SJSA1 (cell line): ENCODE measurements around the gene BBS12. TPM values are rescaled to one million over a fixed set of nuclear protein-coding genes. Genes with fewer than 3 reads are reported as not detected.

ENCODE experiments used
- DNase-seq, 2 experiments: peaks; one replicate each; pipeline ENCODE4 v3.0.0-alpha.2; 2015 to 2020; ENCODE audit warnings: low spot score in 2 of 2, low read depth in 1 of 2
- H3K27ac ChIP-seq: fragments of 250-450 bp; sonication (Bioruptor Pico); 2 replicates; pipeline ENCODE4 v1.5.1; 2020; ENCODE audit warnings: mild to moderate bottlenecking, moderate library complexity
- H3K27me3 ChIP-seq: fragments of 250-450 bp; sonication (Bioruptor Pico); replicated peaks from 2 replicates; pipeline ENCODE4 v1.5.1; 2020; ENCODE audit warnings: mild to moderate bottlenecking, moderate library complexity
- H3K36me3 ChIP-seq: fragments of 250-450 bp; sonication (Bioruptor Pico); 2 replicates; pipeline ENCODE4 v1.5.1; 2020; ENCODE audit warnings: mild to moderate bottlenecking
- H3K4me1 ChIP-seq: fragments of 250-450 bp; sonication (Bioruptor Pico); replicated peaks from 2 replicates; pipeline ENCODE4 v1.6.1; 2021; ENCODE audit warnings: mild to moderate bottlenecking
- H3K4me3 ChIP-seq: fragments of 250-450 bp; sonication (Bioruptor Pico); 2 replicates; pipeline ENCODE4 v1.5.1; 2020; ENCODE audit warnings: mild to moderate bottlenecking
- H3K9me3 ChIP-seq: fragments of 250-450 bp; sonication (Bioruptor Pico); replicated peaks from 2 replicates; pipeline ENCODE4 v1.5.1; 2020; ENCODE audit warnings: mild to moderate bottlenecking
- total RNA-seq: library from RNA; depleted of rRNA; stranded (reverse); fragments of >200 nt; shearing (Covaris generic); gene quantifications from 2 replicates; pipeline ENCODE4 v1.2.3, GENCODE V29; 2014

The BBS12 gene
- total RNA-seq, 1 experiment from 2014 or later, result 3.3 TPM

- peak in 1 of 2 experiments; percentile 73 for DNase-seq
- no peaks in the 10 kb centered on the region for H3K9me3 ChIP-seq
- H3K27me3 ChIP-seq, result no peaks in the 10 kb centered on the region
- H3K27ac ChIP-seq, result peak overlapping the region; percentile 96
- no peaks in the 10 kb centered on the region for H3K36me3 ChIP-seq
- no peak overlapping the region for H3K4me3 ChIP-seq
- peaks cover 35% of the 10 kb centered on the region for H3K4me1 ChIP-seq
Observed at GRCh38 chr4:122764071-122764820, 31.7 kb downstream of the BBS12 start.

DNA sequence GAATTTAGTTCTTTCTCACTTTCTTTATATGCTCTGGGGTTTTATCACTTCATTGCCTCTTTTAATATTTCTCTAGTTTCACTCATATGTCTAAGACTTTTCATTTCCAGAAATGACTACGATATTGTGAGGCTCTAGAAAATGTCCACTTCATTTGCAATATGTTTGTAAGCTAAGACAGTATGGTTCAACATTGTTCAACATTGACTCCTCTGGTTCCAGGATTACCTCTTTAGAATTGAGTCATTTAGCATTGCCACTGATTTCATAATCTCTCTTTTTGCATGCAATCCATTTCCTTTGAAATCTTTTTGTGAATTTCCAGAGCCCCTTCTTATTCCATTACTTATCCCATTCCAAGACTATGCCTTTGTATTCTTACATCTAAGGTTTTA is 32.3 kb downstream of the BBS12 start:
- Histone ChIP-seq H3K36me3 (no peaks in the 10 kb centered on the region), H3K4me3 (no peak overlapping the region), H3K27ac (peak overlapping the region; percentile 96), H3K4me1 (peaks cover 35% of the 10 kb centered on the region), H3K27me3 (no peaks in the 10 kb centered on the region), H3K9me3 (no peaks in the 10 kb centered on the region)
- peak in 1 of 2 experiments; percentile 78 for DNase-seq

GRCh38 chr4:122765692-122766352 is 33.3 kb downstream of the BBS12 start:
- Histone ChIP-seq H3K9me3 (no peaks in the 10 kb centered on the region), H3K27ac (peak overlapping the region; percentile 96), H3K4me1 (peaks cover 35% of the 10 kb centered on the region), H3K27me3 (no peaks in the 10 kb centered on the region), H3K4me3 (no peak overlapping the region), H3K36me3 (no peaks in the 10 kb centered on the region)
- peak; percentile 71 to 81 for DNase-seq

- Histone ChIP-seq H3K27ac (peak overlapping the region; percentile 96), H3K9me3 (no peaks in the 10 kb centered on the region), H3K36me3 (no peaks in the 10 kb centered on the region), H3K4me3 (no peak overlapping the region), H3K4me1 (peaks cover 35% of the 10 kb centered on the region), H3K27me3 (no peaks in the 10 kb centered on the region)
- no peak for DNase-seq
Observed at GRCh38 chr4:122766353-122766705, 33.8 kb downstream of the BBS12 start.

- H3K9me3 ChIP-seq, result no peaks in the 10 kb centered on the region
- H3K27me3 ChIP-seq, result no peaks in the 10 kb centered on the region
- no peak overlapping the region for H3K4me3 ChIP-seq
- H3K36me3 ChIP-seq, result no peaks in the 10 kb centered on the region
- DNase-seq, result no peak
- peaks cover 39% of the 10 kb centered on the region for H3K4me1 ChIP-seq
- H3K27ac ChIP-seq, result no peak overlapping the region
Observed at GRCh38 chr4:122766950-122767349, 34.4 kb downstream of the BBS12 start.

DNA sequence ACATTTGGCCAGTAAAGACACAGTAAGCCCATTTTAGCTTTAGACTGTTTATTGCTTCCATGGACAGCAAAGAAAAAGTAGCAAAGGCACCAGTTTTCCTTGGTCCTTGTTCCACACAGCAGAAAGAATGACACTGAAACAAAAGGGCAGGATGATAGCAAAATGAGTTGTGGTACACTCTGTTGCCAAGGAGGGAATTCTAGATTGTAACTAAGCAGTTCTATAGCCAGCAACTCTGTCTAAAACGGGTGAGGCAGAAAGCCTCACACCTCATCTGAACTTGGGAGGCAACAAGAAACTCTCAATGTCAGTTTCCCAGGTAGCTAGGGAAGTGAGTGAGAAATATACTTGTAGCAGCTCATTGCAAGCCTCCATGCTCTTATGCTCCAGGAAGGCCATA is 39.2 kb downstream of the BBS12 start:
- H3K27ac ChIP-seq, result peak overlapping the region; percentile 5; the same call in 1 of the 2 replicates
- no peaks in the 10 kb centered on the region for H3K36me3 ChIP-seq
- H3K4me1 ChIP-seq, result peaks cover 15% of the 10 kb centered on the region
- DNase-seq, result no peak
- H3K27me3 ChIP-seq, result no peaks in the 10 kb centered on the region
- H3K4me3 ChIP-seq, result no peak overlapping the region
- no peaks in the 10 kb centered on the region for H3K9me3 ChIP-seq

GRCh38 chr4:122772311-122772710 is 39.8 kb downstream of the BBS12 start:
- no peak for DNase-seq
- no peaks in the 10 kb centered on the region for H3K36me3 ChIP-seq
- H3K4me3 ChIP-seq, result no peak overlapping the region
- H3K27ac ChIP-seq, result peak overlapping the region; percentile 5
- peaks cover 20% of the 10 kb centered on the region for H3K4me1 ChIP-seq
- no peaks in the 10 kb centered on the region for H3K9me3 ChIP-seq
- no peaks in the 10 kb centered on the region for H3K27me3 ChIP-seq

DNA sequence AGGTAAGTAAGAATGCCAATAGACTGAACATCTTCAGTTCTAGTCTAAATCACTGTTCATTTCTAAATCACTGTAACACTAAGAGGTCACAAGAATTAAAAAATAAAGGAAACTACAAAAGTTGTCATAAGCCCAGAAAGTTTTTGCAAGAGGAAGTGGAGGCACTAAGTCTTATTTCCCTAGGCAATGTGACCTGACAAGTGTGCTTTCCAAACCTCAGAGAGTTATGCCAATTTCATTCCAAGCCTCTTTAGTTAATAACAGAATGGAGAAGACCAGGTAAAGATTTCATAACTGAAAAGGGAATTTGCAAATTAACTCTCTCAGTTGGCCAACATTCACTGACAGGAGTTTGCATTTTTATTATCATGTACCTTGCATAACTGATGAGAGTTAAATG is 40.5 kb downstream of the BBS12 start:
- Histone ChIP-seq H3K36me3 (no peaks in the 10 kb centered on the region), H3K4me3 (no peak overlapping the region), H3K27ac (peak overlapping the region; percentile 5), H3K9me3 (no peaks in the 10 kb centered on the region), H3K4me1 (peaks cover 27% of the 10 kb centered on the region), H3K27me3 (no peaks in the 10 kb centered on the region)
- DNase-seq, result no peak

- no peak overlapping the region for H3K27ac ChIP-seq
- H3K4me3 ChIP-seq, result no peak overlapping the region
- no peaks in the 10 kb centered on the region for H3K9me3 ChIP-seq
- H3K4me1 ChIP-seq, result peaks cover 34% of the 10 kb centered on the region
- no peaks in the 10 kb centered on the region for H3K36me3 ChIP-seq
- DNase-seq, result no peak
- H3K27me3 ChIP-seq, result no peaks in the 10 kb centered on the region
Observed at GRCh38 chr4:122775039-122775438, 42.5 kb downstream of the BBS12 start.

DNA sequence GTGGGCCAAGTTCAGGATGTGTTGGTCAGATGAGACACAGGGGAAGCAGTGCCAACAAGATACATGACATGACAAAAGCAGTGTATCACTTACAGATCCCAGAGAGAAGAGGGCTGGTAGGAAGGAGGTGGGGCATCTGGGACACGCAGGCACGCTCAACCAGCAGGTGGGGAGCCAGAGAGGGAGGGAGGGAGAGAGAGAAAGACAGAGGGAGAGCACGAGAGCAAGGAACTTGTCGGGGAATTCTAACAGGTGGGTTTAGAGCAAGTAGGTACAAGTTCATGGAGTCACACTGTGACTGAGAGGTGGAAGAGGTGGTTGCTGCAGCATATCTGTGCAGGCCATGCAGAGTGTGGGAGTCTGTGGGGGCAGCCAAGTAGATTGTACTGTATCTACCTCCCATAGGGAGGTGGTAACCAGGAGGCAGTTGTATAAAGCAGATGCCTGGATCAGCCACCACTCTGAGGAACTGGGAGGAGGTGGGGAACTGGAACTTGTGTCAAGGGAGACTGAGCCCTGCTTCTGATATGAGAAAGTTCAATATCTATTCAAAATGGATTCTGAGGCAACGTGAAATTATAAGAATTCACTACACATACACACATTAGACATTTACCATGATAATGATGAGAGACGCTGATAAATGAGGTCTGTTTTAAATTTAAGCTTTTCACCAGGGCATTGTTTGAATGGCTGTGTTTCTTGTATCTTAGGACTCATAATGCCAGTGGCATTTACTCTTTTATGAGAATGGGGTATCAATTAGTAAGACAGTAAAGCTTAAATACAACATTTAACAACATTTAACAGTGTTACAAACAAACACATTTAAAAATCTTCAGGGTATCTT is 43.7 kb downstream of the BBS12 start:
- no peaks in the 10 kb centered on the region for H3K27me3 ChIP-seq
- no peak overlapping the region for H3K4me3 ChIP-seq
- no peaks in the 10 kb centered on the region for H3K36me3 ChIP-seq
- H3K9me3 ChIP-seq, result no peaks in the 10 kb centered on the region
- H3K4me1 ChIP-seq, result peaks cover 38% of the 10 kb centered on the region
- DNase-seq, result no peak
- H3K27ac ChIP-seq, result peak overlapping the region; percentile 70; the same call in 1 of the 2 replicates

GRCh38 chr4:122776916-122777315 is 44.4 kb downstream of the BBS12 start:
- H3K27me3 ChIP-seq, result no peaks in the 10 kb centered on the region
- no peaks in the 10 kb centered on the region for H3K36me3 ChIP-seq
- no peak for DNase-seq

GRCh38 chr4:122777846-122778673 is 45.6 kb downstream of the BBS12 start:
- no peaks in the 10 kb centered on the region for H3K36me3 ChIP-seq
- H3K4me1 ChIP-seq, result peaks cover 42% of the 10 kb centered on the region
- no peak overlapping the region for H3K4me3 ChIP-seq
- no peaks in the 10 kb centered on the region for H3K9me3 ChIP-seq
- peak in 1 of 2 experiments; percentile 64 for DNase-seq
- H3K27me3 ChIP-seq, result no peaks in the 10 kb centered on the region
- peak overlapping the region; percentile 70 for H3K27ac ChIP-seq

More at GRCh38 chr4:122776916-122777315, 44.4 kb downstream of the BBS12 start:
- no peak overlapping the region for H3K4me3 ChIP-seq
- H3K4me1 ChIP-seq, result peaks cover 40% of the 10 kb centered on the region
- no peaks in the 10 kb centered on the region for H3K9me3 ChIP-seq
- H3K27ac ChIP-seq, result peak overlapping the region; percentile 70

GRCh38 chr4:122781486-122781885 is 49.0 kb downstream of the BBS12 start:
- Histone ChIP-seq H3K9me3 (no peaks in the 10 kb centered on the region), H3K27me3 (no peaks in the 10 kb centered on the region), H3K27ac (peak overlapping the region; percentile 92), H3K4me1 (peaks cover 62% of the 10 kb centered on the region), H3K36me3 (no peaks in the 10 kb centered on the region), H3K4me3 (no peak overlapping the region)
- DNase-seq, result no peak
